Ovary (tissue), 9 donors: ENCODE results near the gene ARFRP1. TPM values are rescaled to one million over a fixed set of nuclear protein-coding genes. Genes with fewer than 3 reads are reported as not detected.

Experiments
- DNase-seq, 5 donors: peaks; one replicate each; pipeline ENCODE4 v3.0.0-alpha.2; 2019 to 2020
- H3K27ac ChIP-seq, 2 donors: fragments of 200-600 bp; one replicate each; pipeline versions ENCODE4 v1.5.1 to v1.8.0; 2019 to 2022
- H3K27me3 ChIP-seq: fragments of 200-600 bp; one replicate; pipeline ENCODE4 v1.8.0; 2022
- H3K36me3 ChIP-seq: fragments of 200-600 bp; sonication (generic); one replicate; pipeline ENCODE4 v1.5.1; 2019
- H3K4me1 ChIP-seq: one replicate; pipeline ENCODE4 v1.8.1; 2013; ENCODE audit warnings: mild to moderate bottlenecking, moderate library complexity; ENCODE audit not compliant: insufficient read depth
- H3K4me3 ChIP-seq: fragments of 200-600 bp; sonication (generic); one replicate; pipeline ENCODE4 v1.5.1; 2017
- H3K9me3 ChIP-seq, 2 donors: fragments of 200-600 bp in 1 of 2; sonication (generic) in 1 of 2; one replicate each; pipeline versions ENCODE4 v1.5.1 to v1.8.1; 2013 to 2019; ENCODE audit warnings: mild to moderate bottlenecking in 1 of 2, moderate library complexity in 1 of 2
- EP300 ChIP-seq: sonication (generic); formaldehyde crosslinking; IDR thresholded peaks from one replicate; pipeline ENCODE4 v1.6.1; 2017; ENCODE audit warnings: antibody characterized with exemption
- POLR2A ChIP-seq: fragments of 450-650 bp; IDR thresholded peaks from one replicate; pipeline ENCODE4 v1.6.1; 2017; ENCODE audit warnings: antibody characterized with exemption, mild to moderate bottlenecking, moderate library complexity
- WGBS, 3 donors: extraction: QIAGEN DNeasy Blood & Tissue Kit in 1 of 3; methylation state at CpG; one replicate each; pipeline versions ENCODE4 v1.1.5 to v1.1.7; 2013 to 2017; 5-methylcytosine and 5-hydroxymethylcytosine counted together
- intact Hi-C, 4 donors: fragments of 100-400 bp; cut with DNase I; formaldehyde crosslinking; loops; one replicate each; pipeline versions ENCODE4 v1.11.0 to v1.15.1; 2022 to 2023
- polyA plus RNA-seq, 2 donors: library from polyadenylated mRNA; stranded (reverse); fragments of 200-250 nt in 1 of 2; fragments of 350-450 nt in 1 of 2; fragmentation: Illumina TruSeq in 1 of 2; extraction: RNeasy Lipid Tissue Mini Kit (QIAGEN cat#74804) in 1 of 2; gene quantifications; one replicate each; pipeline ENCODE4 v1.2.3, GENCODE V29; 2013 to 2014
- small RNA-seq: library from RNA; depleted of rRNA; stranded (forward); fragments of <200 nt; gene quantifications from one replicate; pipeline ENCODE3, GENCODE V24; 2016
- total RNA-seq, 7 donors: library from RNA; depleted of rRNA in 2 of 7; stranded (reverse); fragments of >200 nt in 2 of 7; fragmentation: NEBNext Ultra II Directional in 3 of 7; extraction: Animal tissue kit (Norgen Biotek cat#: 25700) in 3 of 7; gene quantifications; one replicate each; pipeline versions ENCODE4 v1.1.0 to v1.2.4, GENCODE V29; 2016 to 2023
- TF ChIP-seq, protein P1 (sequence below), 3 donors: fragments of 450-650 bp in 2 of 3; fragments of 200-600 bp in 1 of 3; IDR thresholded peaks; one replicate each; pipeline versions ENCODE4 v1.5.1 to v1.8.0; 2016 to 2022; ENCODE audit warnings: antibody characterized with exemption in 3 of 3, mild to moderate bottlenecking in 1 of 3
- donor health status: DM: no; HTN: no; CAD: no; lungs with moderate emphysema.
- donor health status: DM: no; HTN: no; CAD: no.
- donor health status: Bipolar disorder and iron deficiency.
- donor health status: DM: yes; HTN: yes; CAD: no.
- donor health status: DM: no; HTN: no; CAD: no.
- donor health status: DM: yes; HTN: yes; CAD: no.

The ARFRP1 gene
- total and polyA plus RNA-seq, 9 donors = 15.3 to 59.5 (median 47.2) TPM

DNA sequence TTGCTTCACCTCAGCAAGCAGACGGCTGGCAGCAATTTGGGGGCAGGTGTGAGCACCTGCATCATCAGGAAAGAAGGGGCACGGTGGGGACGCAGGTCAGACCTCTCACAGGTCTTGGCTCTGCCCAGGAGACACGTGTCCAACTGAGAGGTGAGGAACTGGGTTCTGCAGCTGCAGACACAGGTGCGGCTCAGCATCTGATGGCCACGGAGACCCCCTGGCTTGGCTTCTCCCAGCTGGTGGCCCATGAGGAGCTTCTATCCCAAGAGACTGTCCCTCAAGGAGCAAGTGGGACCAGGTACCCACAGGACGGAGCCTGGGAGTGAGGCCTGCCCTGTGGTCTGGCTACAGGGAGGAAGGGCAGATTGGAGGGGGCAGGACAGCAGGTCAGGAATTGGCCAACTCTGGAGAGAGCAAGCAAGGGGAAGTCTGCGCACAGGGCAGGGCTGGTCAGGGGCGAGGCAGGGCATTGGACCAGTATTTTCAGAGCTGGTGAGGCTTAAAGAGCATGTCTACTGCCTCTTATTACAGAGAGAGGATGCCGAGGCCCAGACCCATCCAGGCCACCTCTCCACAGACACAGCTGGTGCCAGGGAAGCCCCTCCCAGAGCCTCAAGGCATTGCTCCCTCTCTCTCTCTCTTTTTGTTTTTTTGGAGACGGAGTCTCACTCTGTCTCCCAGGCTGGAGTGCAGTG, 58.7 kb downstream of the ARFRP1 start:
- no peaks in the 10 kb centered on the region for H3K9me3 ChIP-seq
- intact Hi-C loops = loop anchor here in 1 of 4 donors (10.0 kb wide), 1 partner anchor 114 kb away; the partner anchor contains the start of gene PTK6
- H3K4me1 ChIP-seq = peaks cover 15% of the 10 kb centered on the region
- no peaks in the 10 kb centered on the region for H3K36me3 ChIP-seq
- no peak overlapping the region for H3K4me3 ChIP-seq
- TF ChIP-seq, protein P1, sequence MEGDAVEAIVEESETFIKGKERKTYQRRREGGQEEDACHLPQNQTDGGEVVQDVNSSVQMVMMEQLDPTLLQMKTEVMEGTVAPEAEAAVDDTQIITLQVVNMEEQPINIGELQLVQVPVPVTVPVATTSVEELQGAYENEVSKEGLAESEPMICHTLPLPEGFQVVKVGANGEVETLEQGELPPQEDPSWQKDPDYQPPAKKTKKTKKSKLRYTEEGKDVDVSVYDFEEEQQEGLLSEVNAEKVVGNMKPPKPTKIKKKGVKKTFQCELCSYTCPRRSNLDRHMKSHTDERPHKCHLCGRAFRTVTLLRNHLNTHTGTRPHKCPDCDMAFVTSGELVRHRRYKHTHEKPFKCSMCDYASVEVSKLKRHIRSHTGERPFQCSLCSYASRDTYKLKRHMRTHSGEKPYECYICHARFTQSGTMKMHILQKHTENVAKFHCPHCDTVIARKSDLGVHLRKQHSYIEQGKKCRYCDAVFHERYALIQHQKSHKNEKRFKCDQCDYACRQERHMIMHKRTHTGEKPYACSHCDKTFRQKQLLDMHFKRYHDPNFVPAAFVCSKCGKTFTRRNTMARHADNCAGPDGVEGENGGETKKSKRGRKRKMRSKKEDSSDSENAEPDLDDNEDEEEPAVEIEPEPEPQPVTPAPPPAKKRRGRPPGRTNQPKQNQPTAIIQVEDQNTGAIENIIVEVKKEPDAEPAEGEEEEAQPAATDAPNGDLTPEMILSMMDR (IDR thresholded peaks at IDR 0.05) = no peak
- no peak for TF ChIP-seq POLR2A
- TF ChIP-seq EP300 = no peak
- H3K27ac ChIP-seq = no peak overlapping the region
- no peak for DNase-seq
- 81 to 85% (median 82%) methylated on average over 11 of the region's 11 CpGs for WGBS, 3 donors
- H3K27me3 ChIP-seq = no peaks in the 10 kb centered on the region

Small RNA genes lying within 50 kb of the gene (small RNA-seq; reads per million reads assigned to genes)
- not detected for gene LIME1
- gene TNFRSF6B = not detected

Other genes starting within 250 kb of the ARFRP1 start
- gene KCNQ2, start 235.3 kb downstream of the ARFRP1 start, total RNA-seq = not detected
- not detected for gene KCNQ2, start 235.3 kb downstream of the ARFRP1 start, polyA plus RNA-seq
- gene EEF1A2, start 208.9 kb downstream of the ARFRP1 start, total RNA-seq = under 1 TPM; 0.36 to 0.94 (median 0.69) TPM
- 1 to 10 TPM in 1 of 2 donors, under 1 TPM in 1; 0.25 to 1.3 TPM for gene EEF1A2, start 208.9 kb downstream of the ARFRP1 start, polyA plus RNA-seq
- 100 to 1,000 TPM in 6 of 7 donors, 10 to 100 TPM in 1; 53.8 to 315 (median 201) TPM for gene PPDPF, start 187.2 kb downstream of the ARFRP1 start, total RNA-seq
- gene PPDPF, start 187.2 kb downstream of the ARFRP1 start, polyA plus RNA-seq = 100 to 1,000 TPM in 1 of 2 donors, 1 to 10 TPM in 1; 4.9 to 232 TPM
- under 1 TPM in 5 of 7 donors, not detected in 2; 0.08 to 0.46 (median 0.15) TPM for gene PTK6, start 170.6 kb downstream of the ARFRP1 start, total RNA-seq
- under 1 TPM; 0.07 to 0.08 TPM for gene PTK6, start 170.6 kb downstream of the ARFRP1 start, polyA plus RNA-seq
- gene SRMS, start 160.2 kb downstream of the ARFRP1 start, total RNA-seq = not detected
- not detected for gene SRMS, start 160.2 kb downstream of the ARFRP1 start, polyA plus RNA-seq
- 1 to 10 TPM in 1 of 7 donors, under 1 TPM in 5, not detected in 1; 0.10 to 5.5 (median 0.36) TPM for gene FNDC11, start 153.8 kb downstream of the ARFRP1 start, total RNA-seq
- gene FNDC11, start 153.8 kb downstream of the ARFRP1 start, polyA plus RNA-seq = under 1 TPM in 1 of 2 donors, not detected in 1; 0.35 TPM
- 10 to 100 TPM in 6 of 7 donors, 1 to 10 TPM in 1; 9.4 to 19.6 (median 17.6) TPM for gene HELZ2, start 133.7 kb downstream of the ARFRP1 start, total RNA-seq
- gene HELZ2, start 133.7 kb downstream of the ARFRP1 start, polyA plus RNA-seq = 10 to 100 TPM in 1 of 2 donors, 1 to 10 TPM in 1; 1.8 to 10.5 TPM
- 10 to 100 TPM in 3 of 7 donors, 1 to 10 TPM in 4; 9.1 to 14.7 (median 9.7) TPM for gene GMEB2, start 80.9 kb downstream of the ARFRP1 start, total RNA-seq
- 1 to 10 TPM; 4.1 to 8.6 TPM for gene GMEB2, start 80.9 kb downstream of the ARFRP1 start, polyA plus RNA-seq
- 10 to 100 TPM; 17.3 to 91.1 (median 58.7) TPM for gene STMN3, start 54.6 kb downstream of the ARFRP1 start, total RNA-seq
- 10 to 100 TPM in 1 of 2 donors, 1 to 10 TPM in 1; 7.4 to 62.1 TPM for gene STMN3, start 54.6 kb downstream of the ARFRP1 start, polyA plus RNA-seq
- gene RTEL1, start 49.7 kb downstream of the ARFRP1 start, total RNA-seq = 10 to 100 TPM; 17.0 to 44.2 (median 24.1) TPM
- 10 to 100 TPM in 1 of 2 donors, 1 to 10 TPM in 1; 6.2 to 11.9 TPM for gene RTEL1, start 49.7 kb downstream of the ARFRP1 start, polyA plus RNA-seq
- 1 to 10 TPM; 2.0 to 6.4 (median 4.1) TPM for gene TNFRSF6B, start 11.3 kb downstream of the ARFRP1 start, total RNA-seq
- gene TNFRSF6B, start 11.3 kb downstream of the ARFRP1 start, polyA plus RNA-seq = 1 to 10 TPM in 1 of 2 donors, not detected in 1; 7.0 TPM
- 10 to 100 TPM; 14.0 to 25.6 (median 18.9) TPM for gene ZGPAT, start 63 bp upstream of the ARFRP1 start, total RNA-seq
- gene ZGPAT, start 63 bp upstream of the ARFRP1 start, polyA plus RNA-seq = 10 to 100 TPM in 1 of 2 donors, 1 to 10 TPM in 1; 1.7 to 26.4 TPM
- gene LIME1, start 28.7 kb upstream of the ARFRP1 start, total RNA-seq = 10 to 100 TPM in 4 of 7 donors, 1 to 10 TPM in 3; 7.5 to 21.6 (median 13.7) TPM
- 10 to 100 TPM in 1 of 2 donors, under 1 TPM in 1; 0.15 to 15.6 TPM for gene LIME1, start 28.7 kb upstream of the ARFRP1 start, polyA plus RNA-seq
- gene SLC2A4RG, start 31.8 kb upstream of the ARFRP1 start, total RNA-seq = 100 to 1,000 TPM in 5 of 7 donors, 10 to 100 TPM in 2; 20.6 to 199 (median 104) TPM
- gene SLC2A4RG, start 31.8 kb upstream of the ARFRP1 start, polyA plus RNA-seq = 10 to 100 TPM in 1 of 2 donors, 1 to 10 TPM in 1; 2.2 to 66.7 TPM
- gene ZBTB46, start 123.3 kb upstream of the ARFRP1 start, total RNA-seq = 10 to 100 TPM; 11.4 to 55.1 (median 35.2) TPM
- 10 to 100 TPM in 1 of 2 donors, 1 to 10 TPM in 1; 4.1 to 12.2 TPM for gene ZBTB46, start 123.3 kb upstream of the ARFRP1 start, polyA plus RNA-seq
- gene ABHD16B, start 153.5 kb upstream of the ARFRP1 start, total RNA-seq = not detected
- under 1 TPM in 1 of 2 donors, not detected in 1; 0.57 TPM for gene ABHD16B, start 153.5 kb upstream of the ARFRP1 start, polyA plus RNA-seq
- gene TPD52L2, start 157.3 kb upstream of the ARFRP1 start, total RNA-seq = 10 to 100 TPM; 51.5 to 78.0 (median 68.8) TPM
- 10 to 100 TPM; 73.3 to 78.9 TPM for gene TPD52L2, start 157.3 kb upstream of the ARFRP1 start, polyA plus RNA-seq
- 10 to 100 TPM; 12.4 to 32.8 (median 26.5) TPM for gene DNAJC5, start 187.2 kb upstream of the ARFRP1 start, total RNA-seq
- gene DNAJC5, start 187.2 kb upstream of the ARFRP1 start, polyA plus RNA-seq = 10 to 100 TPM; 11.1 to 12.3 TPM
- 10 to 100 TPM; 32.0 to 58.6 (median 47.0) TPM for gene UCKL1, start 248.4 kb upstream of the ARFRP1 start, total RNA-seq
- gene UCKL1, start 248.4 kb upstream of the ARFRP1 start, polyA plus RNA-seq = 10 to 100 TPM in 1 of 2 donors, 1 to 10 TPM in 1; 6.6 to 54.4 TPM